HepG2 (cell line): Measurements from ENCODE around the gene MAPK7. TPM values are rescaled to one million over a fixed set of nuclear protein-coding genes. Genes with fewer than 3 reads are reported as not detected.

Experiments used
- ATAC-seq: fragments of 200-7000 bp; cut with Tn5 transposase; 3 replicates; pipeline ENCODE4 v1.9.1; 2020; ENCODE audit warnings: mild to moderate bottlenecking, moderate library complexity
- BruUV-seq: library from RNA; stranded (reverse); fragments of 400-500 nt; replicated peaks from 2 replicates; lab custom pipeline; 2021; lab: Mats Ljungman, UMichigan
- CTCF ChIA-PET: fragments of 300-600 bp; formaldehyde crosslinking; extraction: SDS; loops from one replicate; lab custom pipeline; 2021; ENCODE audit warnings: low total read pairs, inconsistent platforms, low intra/inter-chr PET ratio; lab: Yijun Ruan, JAX
- POLR2A ChIA-PET: fragments of 350-600 bp; sonication (Branson Sonifier 250); formaldehyde crosslinking; loops from one replicate; lab custom pipeline; 2020; ENCODE audit warnings: antibody characterized with exemption, inconsistent platforms; lab: Yijun Ruan, JAX
- DNase-seq: peaks from one replicate; pipeline ENCODE4 v3.0.0-alpha.2; 2015; ENCODE audit warnings: low spot score
- FAIRE-seq: peaks from 3 replicates; lab custom pipeline; 2011; peaks lifted over from hg19 to GRCh38; lab: Jason Lieb, UNC
- H2AFZ ChIP-seq: one replicate; pipeline ENCODE4 v1.6.1; 2011; ENCODE audit warnings: low read length, inconsistent platforms
- H3K27ac ChIP-seq: fragments of 300-600 bp; 3 replicates; pipeline ENCODE4 v1.8.0; 2011; ENCODE audit warnings: mixed run types, mild to moderate bottlenecking, mixed read lengths, low read length, inconsistent platforms; ENCODE audit not compliant: insufficient read depth; ENCODE audit errors: extremely low read length
- H3K27me3 ChIP-seq, 2 experiments: fragments of 200-600 bp in 1 of 2; 2 replicates in 1 of 2; 3 replicates in 1 of 2; pipeline versions ENCODE4 v1.6.0 to v1.8.0; 2011; ENCODE audit warnings: low read length in 2 of 2, mild to moderate bottlenecking in 2 of 2, moderate library complexity in 2 of 2, inconsistent platforms in 1 of 2; ENCODE audit not compliant: insufficient read depth in 2 of 2, control insufficient read depth in 1 of 2
- H3K36me3 ChIP-seq, 2 experiments: fragments of 200-600 bp in 1 of 2; replicated peaks in 1 of 2; 2 replicates in 1 of 2; 3 replicates in 1 of 2; pipeline versions ENCODE4 v1.5.1 to v1.8.0; 2011; ENCODE audit warnings: low read length in 2 of 2, inconsistent platforms in 1 of 2; ENCODE audit not compliant: insufficient read depth in 2 of 2, control insufficient read depth in 1 of 2
- H3K4me1 ChIP-seq: 2 replicates; pipeline ENCODE4 v1.5.1; 2012; ENCODE audit warnings: low read length, inconsistent platforms; ENCODE audit not compliant: insufficient read depth
- H3K4me2 ChIP-seq: 2 replicates; pipeline ENCODE4 v1.6.0; 2011; ENCODE audit warnings: low read depth, low read length, inconsistent platforms
- H3K4me3 ChIP-seq, 3 experiments: fragments of 200-600 bp in 1 of 3; sonication (generic), shearing (Covaris generic) in 1 of 3; replicated peaks in 1 of 3; 2 replicates each; pipeline ENCODE4 v1.5.1; 2011 to 2016; ENCODE audit warnings: low read length in 3 of 3, inconsistent platforms in 2 of 3, low read depth in 2 of 3, mild to moderate bottlenecking in 2 of 3, control low read depth in 1 of 3, mixed read lengths in 1 of 3; ENCODE audit not compliant: insufficient read depth in 1 of 3
- H3K79me2 ChIP-seq: one replicate; pipeline ENCODE4 v1.6.1; 2011; ENCODE audit warnings: low read length, inconsistent platforms; ENCODE audit not compliant: insufficient read depth
- H3K9ac ChIP-seq: 2 replicates; pipeline ENCODE4 v1.6.0; 2011; ENCODE audit warnings: mild to moderate bottlenecking, low read depth, low read length, inconsistent platforms; ENCODE audit not compliant: insufficient read depth
- H3K9me3 ChIP-seq: 2 replicates; pipeline ENCODE4 v1.5.1; 2012; ENCODE audit warnings: mild to moderate bottlenecking, low read length
- H4K20me1 ChIP-seq: 2 replicates; pipeline ENCODE4 v1.6.0; 2011; ENCODE audit warnings: inconsistent platforms, mild to moderate bottlenecking, low read length, moderate library complexity; ENCODE audit not compliant: insufficient read depth
- ATF4 ChIP-seq, 2 experiments: fragments of 450-650 bp in 1 of 2; sonication (generic) in 1 of 2; formaldehyde crosslinking; IDR thresholded peaks; 2 replicates each; pipeline versions ENCODE4 v1.5.0 to v1.8.0; 2020 to 2022; ENCODE audit warnings: mild to moderate bottlenecking in 1 of 2, missing genetic modification reagents in 1 of 2
- FOXJ3 ChIP-seq: sonication (generic); formaldehyde crosslinking; IDR thresholded peaks from 2 replicates; pipeline ENCODE4 v1.4.0; 2020; ENCODE audit warnings: missing genetic modification reagents, mild to moderate bottlenecking, borderline replicate concordance
- GTF3A ChIP-seq: sonication (generic); formaldehyde crosslinking; conservative IDR thresholded peaks from 2 replicates; pipeline ENCODE4 v1.4.0; 2020; ENCODE audit warnings: mild to moderate bottlenecking, missing genetic modification reagents
- HNF4A ChIP-seq: sonication (generic); formaldehyde crosslinking; IDR thresholded peaks from 2 replicates; pipeline ENCODE4 v1.4.0; 2020; ENCODE audit warnings: missing genetic modification reagents
- HNRNPL ChIP-seq: fragments of 200-400 bp; formaldehyde crosslinking; IDR thresholded peaks from 2 replicates; pipeline ENCODE4 v1.6.1; 2017; ENCODE audit warnings: mild to moderate bottlenecking, low read depth, low read length
- LCORL ChIP-seq, 2 experiments: fragments of 450-650 bp in 1 of 2; sonication (generic) in 1 of 2; formaldehyde crosslinking in 1 of 2; IDR thresholded peaks; 2 replicates each; pipeline versions ENCODE4 v1.5.0 to v1.6.1; 2017 to 2020; ENCODE audit warnings: antibody characterized with exemption in 1 of 2, missing genetic modification reagents in 1 of 2
- STAG1 ChIP-seq: sonication (generic); formaldehyde crosslinking; IDR thresholded peaks from 2 replicates; pipeline ENCODE4 v1.4.0; 2020; ENCODE audit warnings: missing genetic modification reagents
- XRCC5 ChIP-seq: fragments of 200-400 bp; formaldehyde crosslinking; optimal IDR thresholded peaks from 2 replicates; pipeline ENCODE3; 2017; ENCODE audit warnings: mild to moderate bottlenecking, low read length
- ZBTB14 ChIP-seq: sonication (generic); formaldehyde crosslinking; IDR thresholded peaks from 2 replicates; pipeline ENCODE4 v1.4.0; 2020; ENCODE audit warnings: missing genetic modification reagents
- ZBTB38 ChIP-seq: sonication (generic); formaldehyde crosslinking; IDR thresholded peaks from 2 replicates; pipeline ENCODE4 v1.5.1; 2020; ENCODE audit warnings: mild to moderate bottlenecking, missing genetic modification reagents
- ZKSCAN5 ChIP-seq: sonication (generic); formaldehyde crosslinking; IDR thresholded peaks from 2 replicates; pipeline ENCODE4 v1.5.1; 2020; ENCODE audit warnings: mild to moderate bottlenecking, missing genetic modification reagents
- ZNF350 ChIP-seq: sonication (generic); formaldehyde crosslinking; IDR thresholded peaks from 2 replicates; pipeline ENCODE4 v1.4.0; 2020; ENCODE audit warnings: mild to moderate bottlenecking, low read depth, missing genetic modification reagents, borderline replicate concordance
- WGBS: methylation state at CpG from one replicate; pipeline ENCODE4 v1.1.6; 2017; ENCODE audit warnings: low lambda C conversion rate; 5-methylcytosine and 5-hydroxymethylcytosine counted together
- in situ Hi-C: cut with HindIII; loops from 2 replicates; pipeline ENCODE4 v1.10.0; 2017; ENCODE audit warnings: low pct_unique_long_range_greater_than_20kb; ENCODE audit not compliant: extremely low pct_ligation_motif_present
- intact Hi-C: fragments of 100-400 bp; cut with micrococcal nuclease; formaldehyde crosslinking; loops from one replicate; pipeline ENCODE4 v1.10.0; 2022; ENCODE audit not compliant: unreplicated experiment
- polyA plus RNA-seq, 8 experiments: library from polyadenylated mRNA; depleted of rRNA in 3 of 8; stranded (reverse) in 7 of 8; unstranded in 1 of 8; fragments of >200 nt; fragmentation: Illumina TruSeq in 4 of 8; extraction: Trizol in 4 of 8; gene quantifications; 2 replicates each; pipeline versions ENCODE4 v1.2.1 to v1.2.3, GENCODE V29; 2011 to 2016; ENCODE audit warnings: low read depth in 4 of 8, missing spikeins in 1 of 8, mixed read lengths in 1 of 8; ENCODE audit not compliant: insufficient read depth in 1 of 8
- total RNA-seq, 5 experiments: library from RNA; depleted of rRNA; stranded (reverse); fragments of >200 nt; fragmentation: Illumina TruSeq; extraction: Trizol; gene quantifications; 2 replicates each; pipeline ENCODE4 v1.2.3, GENCODE V29; 2016; ENCODE audit warnings: low read depth in 1 of 5

Gene MAPK7
- total and polyA plus RNA-seq, 2 of the 13 experiments (the other 11 are each of a cell fraction or from before 2014, with no cell fraction given) = 2.9 to 5.9 TPM

- in situ Hi-C loops = loop anchor here (5.0 to 10.0 kb wide), 2 partner anchors 84 to 401 kb away; no protein-coding TSS in a partner anchor
- Histone ChIP-seq H3K4me3 (peak overlapping the region in 1 of 3 experiments; percentile 93; a peak in 2 of 6 replicates), H3K4me2 (peak overlapping the region; percentile 100), H3K27me3 (no peaks in the 10 kb centered on the region)
- DNase-seq (no peak), FAIRE-seq (no peak)
- 23% methylated on average over 4 of the region's 6 CpGs for WGBS
- TF ChIP-seq LCORL (IDR thresholded peaks at IDR 0.05) (no peak), LCORL (CRISPR knock-in tag; IDR thresholded peaks at IDR 0.05) (0 out of 2 replicates have a peak, but pooled peaks have one; percentile 7), GTF3A (CRISPR knock-in tag) (peak; percentile 14; the same call in 1 of the 2 replicates), FOXJ3 (CRISPR knock-in tag) (no peak)
- TF ChIP-seq, all 625 proteins: peak for 2
- Histone ChIP-seq H3K27ac (no peak overlapping the region), H4K20me1 (no peaks in the 10 kb centered on the region), H3K79me2 (peaks cover 7% of the 10 kb centered on the region), H3K36me3 (peaks cover 1 to 3% of the 10 kb centered on the region in 2 experiments; a peak in 3 of 5 replicates), H3K9ac (no peak overlapping the region), H3K4me1 (peaks cover 68% of the 10 kb centered on the region), H2AFZ (no peak overlapping the region), H3K9me3 (no peaks in the 10 kb centered on the region)
- intact Hi-C loops = loop anchor here (1.0 kb wide), 1 partner anchor 84 kb away; no protein-coding TSS in a partner anchor
- ChIA-PET CTCF (interaction anchor here (0.8 to 2.4 kb wide), 4 partner anchors 26 to 106 kb away, joined by 3 to 57 read pairs (median 6); no protein-coding TSS in a partner anchor), POLR2A (interaction anchor here (1.3 to 2.9 kb wide), 5 partner anchors 14 to 285 kb away, joined by 4 to 42 read pairs (median 10); partner anchors contain the start of genes ALDH3A2 and MAPK7)
- BruUV-seq = no TSS peak
- peak; percentile 6; the same call in 1 of the 3 replicates for ATAC-seq
These were observed 14.8 kb upstream of the MAPK7 start for GRCh38 chr17:19363460-19364035.

GRCh38 chr17:19364699-19365498 is 13.4 kb upstream of the MAPK7 start:
- H3K9ac ChIP-seq = no peak overlapping the region
- peak; percentile 34 for FAIRE-seq
- TF ChIP-seq ZNF350 (CRISPR knock-in tag) = no peak; the same call in 1 of the 2 replicates
- TF ChIP-seq HNRNPL = peak; percentile 86
- TF ChIP-seq ZBTB14 (CRISPR knock-in tag) = no peak
- no peak for TF ChIP-seq STAG1 (CRISPR knock-in tag)
- peak; percentile 62; the same call in 1 of the 2 replicates for TF ChIP-seq ZBTB38 (CRISPR knock-in tag)
- no peak for TF ChIP-seq XRCC5
- peak; percentile 86 for TF ChIP-seq HNF4A (CRISPR knock-in tag)
- TF ChIP-seq ATF4 (CRISPR knock-in tag; IDR thresholded peaks at IDR 0.05) = no peak
- TF ChIP-seq ZKSCAN5 = peak; percentile 71; the same call in 1 of the 2 replicates

More at GRCh38 chr17:19364699-19365498, 13.4 kb upstream of the MAPK7 start:
- BruUV-seq = no TSS peak
- WGBS = 35% methylated on average over 6 of the region's 14 CpGs
- ATAC-seq (peak; percentile 40), DNase-seq (peak; percentile 70)
- no peaks in the 10 kb centered on the region for H4K20me1 ChIP-seq
- peak overlapping the region; percentile 66 for H3K4me2 ChIP-seq
- intact Hi-C loops = loop anchor here (1.0 kb wide), 1 partner anchor 13 kb away; the partner anchor contains the start of gene MAPK7
- H3K79me2 ChIP-seq = peaks cover 7% of the 10 kb centered on the region
- ChIA-PET CTCF (no interaction called here), POLR2A (interaction anchor here (0.8 to 2.3 kb wide), 6 partner anchors 13 to 284 kb away, joined by 3 to 51 read pairs (median 4); partner anchors contain the start of genes ALDH3A2, MAPK7 and MFAP4)
- H3K36me3 ChIP-seq = no peaks in the 10 kb centered on the region
- no peaks in the 10 kb centered on the region for H3K27me3 ChIP-seq
- in situ Hi-C loops = loop anchor here (5.0 to 10.0 kb wide), 2 partner anchors 82 to 400 kb away; no protein-coding TSS in a partner anchor
- H2AFZ ChIP-seq = no peak overlapping the region
- no peaks in the 10 kb centered on the region for H3K9me3 ChIP-seq
- H3K4me1 ChIP-seq = peaks cover 82% of the 10 kb centered on the region
- H3K4me3 ChIP-seq = peak overlapping the region in 2 of 3 experiments; percentile 15 to 35; a peak in 3 of 6 replicates
- H3K27ac ChIP-seq = peak overlapping the region; percentile 61
